Measurements from ENCODE around the gene CFP.
"Not testable (repeated sequence)": the region's sequence is repeated elsewhere in the genome, so short reads cannot be mapped to it uniquely, and the experiment has no call there.

CFP gene

GRCh38 chrX:47629419-47630200 is at the start of gene CFP:
Gene CFP, minus strand, starts transcription at chrX:47629930. Its CDS starts 86 bp downstream, at chrX:47629844.
- DNase-seq (ENCODE audit: low read depth): no peak

- not testable (repeated sequence) for DNase-seq (ENCODE audit: low read depth)
These were observed 46.5 kb upstream of the CFP start for GRCh38 chrX:47675959-47676859.

GRCh38 chrX:47674776-47675175 is 45.0 kb upstream of the CFP start:
- no peak for DNase-seq (ENCODE audit: low read depth)

- not testable (repeated sequence) for DNase-seq (ENCODE audit: low read depth)
These were observed 36.1 kb upstream of the CFP start for GRCh38 chrX:47665797-47666196.

GRCh38 chrX:47664737-47665136 is 35.0 kb upstream of the CFP start:
- DNase-seq (ENCODE audit: low read depth): no peak

GRCh38 chrX:47662144-47662657 is 32.5 kb upstream of the CFP start:
- DNase-seq (ENCODE audit: low read depth): peak; percentile 96

GRCh38 chrX:47661539-47661938 is 31.8 kb upstream of the CFP start:
- no peak for DNase-seq (ENCODE audit: low read depth)

- DNase-seq (ENCODE audit: low read depth): no peak
These were observed 29.6 kb upstream of the CFP start for GRCh38 chrX:47659421-47659726.

GRCh38 chrX:47658684-47659420 is 29.1 kb upstream of the CFP start, which contains the start of gene UXT:
Gene UXT, minus strand, starts transcription at chrX:47659180. Its CDS starts 253 bp downstream, at chrX:47658927.
- DNase-seq (ENCODE audit: low read depth): peak; percentile 95

GRCh38 chrX:47658301-47658683 is 28.6 kb upstream of the CFP start:
- DNase-seq (ENCODE audit: low read depth): no peak

- DNase-seq (ENCODE audit: low read depth): no peak
These were observed 21.5 kb upstream of the CFP start for GRCh38 chrX:47651043-47651905.

- DNase-seq (ENCODE audit: low read depth): peak; percentile 98
These were observed 20.7 kb upstream of the CFP start, which contains the start of gene ELK1 for GRCh38 chrX:47650164-47651042. Gene ELK1, minus strand, starts transcription at chrX:47650563. Its CDS starts 9,122 bp downstream, at chrX:47641441.

- DNase-seq (ENCODE audit: low read depth): no peak
These were observed 20.0 kb upstream of the CFP start for GRCh38 chrX:47649781-47650163.

GRCh38 chrX:47649271-47649670 is 19.5 kb upstream of the CFP start:
- no peak for DNase-seq (ENCODE audit: low read depth)

GRCh38 chrX:47648376-47648775 is 18.6 kb upstream of the CFP start:
- DNase-seq (ENCODE audit: low read depth): peak; percentile 44

GRCh38 chrX:47646636-47647035 is 16.9 kb upstream of the CFP start:
- no peak for DNase-seq (ENCODE audit: low read depth)

- DNase-seq (ENCODE audit: low read depth): no peak
These were observed 15.8 kb upstream of the CFP start for GRCh38 chrX:47645530-47645929.

GRCh38 chrX:47644557-47645091 is 14.9 kb upstream of the CFP start:
- DNase-seq (ENCODE audit: low read depth): peak; percentile 55

- peak; percentile 45 for DNase-seq (ENCODE audit: low read depth)
These were observed 14.2 kb upstream of the CFP start for GRCh38 chrX:47643926-47644325.

- DNase-seq (ENCODE audit: low read depth): no peak
These were observed 9.1 kb upstream of the CFP start for GRCh38 chrX:47638816-47639215.

All from EH (cell line).